ENCODE measurements around the gene ATG16L1.

The ATG16L1 gene

GRCh38 chr2:233250985-233251305, 528 bp upstream of the ATG16L1 start:
- no peak for TF ChIP-seq CTCF (IDR thresholded peaks at IDR 0.05; ENCODE audit: borderline replicate concordance, control extremely low read depth, extremely low read depth, insufficient read depth, missing control alignments)
- in situ Hi-C loops (cut with MboI; ENCODE audit: low sequenced_read_pairs, unreplicated experiment), result loop anchor here (10.0 to 25.0 kb wide), 2 partner anchors 396 to 639 kb away; no protein-coding TSS in a partner anchor
- no peak for DNase-seq (ENCODE audit: low spot score)

- TF ChIP-seq CTCF (IDR thresholded peaks at IDR 0.05; ENCODE audit: borderline replicate concordance, control extremely low read depth, extremely low read depth, insufficient read depth, missing control alignments), result no peak
- DNase-seq (ENCODE audit: low spot score), result no peak
- in situ Hi-C loops (cut with MboI; ENCODE audit: low sequenced_read_pairs, unreplicated experiment), result loop anchor here (10.0 to 25.0 kb wide), 2 partner anchors 397 to 640 kb away; no protein-coding TSS in a partner anchor
Observed at GRCh38 chr2:233252227-233252626, 754 bp downstream of the ATG16L1 start.

GRCh38 chr2:233255151-233255550, 3.7 kb downstream of the ATG16L1 start:
- in situ Hi-C loops (cut with MboI; ENCODE audit: low sequenced_read_pairs, unreplicated experiment), result loop anchor here (10.0 to 25.0 kb wide), 2 partner anchors 400 to 643 kb away; no protein-coding TSS in a partner anchor
- no peak for TF ChIP-seq CTCF (IDR thresholded peaks at IDR 0.05; ENCODE audit: borderline replicate concordance, control extremely low read depth, extremely low read depth, insufficient read depth, missing control alignments)
- DNase-seq (ENCODE audit: low spot score), result no peak

GRCh38 chr2:233256048-233256447, 4.6 kb downstream of the ATG16L1 start:
- TF ChIP-seq CTCF (IDR thresholded peaks at IDR 0.05; ENCODE audit: borderline replicate concordance, control extremely low read depth, extremely low read depth, insufficient read depth, missing control alignments), result no peak
- peak; percentile 37 for DNase-seq (ENCODE audit: low spot score)
- in situ Hi-C loops (cut with MboI; ENCODE audit: low sequenced_read_pairs, unreplicated experiment), result loop anchor here (10.0 to 25.0 kb wide), 2 partner anchors 401 to 644 kb away; no protein-coding TSS in a partner anchor

GRCh38 chr2:233258211-233258610, 6.7 kb downstream of the ATG16L1 start:
- in situ Hi-C loops (cut with MboI; ENCODE audit: low sequenced_read_pairs, unreplicated experiment), result loop anchor here (10.0 to 25.0 kb wide), 2 partner anchors 403 to 646 kb away; no protein-coding TSS in a partner anchor
- TF ChIP-seq CTCF (IDR thresholded peaks at IDR 0.05; ENCODE audit: borderline replicate concordance, control extremely low read depth, extremely low read depth, insufficient read depth, missing control alignments), result no peak
- DNase-seq (ENCODE audit: low spot score), result no peak

- no peak for TF ChIP-seq CTCF (IDR thresholded peaks at IDR 0.05; ENCODE audit: borderline replicate concordance, control extremely low read depth, extremely low read depth, insufficient read depth, missing control alignments)
- DNase-seq (ENCODE audit: low spot score), result no peak
- in situ Hi-C loops (cut with MboI; ENCODE audit: low sequenced_read_pairs, unreplicated experiment), result loop anchor here (10.0 to 25.0 kb wide), 2 partner anchors 405 to 647 kb away; no protein-coding TSS in a partner anchor
Observed at GRCh38 chr2:233259730-233260129, 8.3 kb downstream of the ATG16L1 start.
